GM12891 (cell line): Measurements from ENCODE around the gene RD3L.

Source experiments
- DNase-seq: peaks from one replicate; pipeline ENCODE4 v3.0.0; 2011; ENCODE audit warnings: low spot score; ENCODE audit not compliant: insufficient read length
- FAIRE-seq: peaks from 2 replicates; lab custom pipeline; 2011; peaks lifted over from hg19 to GRCh38; lab: Jason Lieb, UNC
- PAX5 ChIP-seq: IDR thresholded peaks from 2 replicates; pipeline ENCODE4 v1.6.1; 2011; ENCODE audit warnings: low read length, moderate library complexity, mild to moderate bottlenecking; ENCODE audit not compliant: insufficient read depth, severe bottlenecking
- POLR2A ChIP-seq: IDR thresholded peaks from 2 replicates; pipeline ENCODE4 v1.6.1; 2011; ENCODE audit warnings: low read depth, low read length, control low read depth
- POLR2AphosphoS5 ChIP-seq: IDR thresholded peaks from 2 replicates; pipeline ENCODE4 v1.6.1; 2011; ENCODE audit warnings: low read depth, low read length, control low read depth
- POU2F2 ChIP-seq: IDR thresholded peaks from 2 replicates; pipeline ENCODE4 v1.6.1; 2011; ENCODE audit warnings: low read depth, mild to moderate bottlenecking, control low read depth, low read length, moderate library complexity
- SPI1 ChIP-seq: IDR thresholded peaks from 2 replicates; pipeline ENCODE4 v1.6.1; 2011; ENCODE audit warnings: low read depth, low read length, control low read depth
- TAF1 ChIP-seq: IDR thresholded peaks from 2 replicates; pipeline ENCODE4 v1.6.1; 2011; ENCODE audit warnings: low read depth, low read length, control low read depth

RD3L gene

GRCh38 chr14:103910984-103911383 lies 31.3 kb downstream of the RD3L start:
- TF ChIP-seq PAX5 (no peak), SPI1 (no peak), POLR2A (no peak; the same call in 1 of the 2 replicates), POU2F2 (no peak), POLR2AphosphoS5 (no peak), TAF1 (no peak)
- DNase-seq (no peak), FAIRE-seq (no peak)

- TF ChIP-seq SPI1 (0 out of 2 replicates have a peak, but pooled peaks have one; percentile 54), POLR2AphosphoS5 (no peak), POU2F2 (no peak)
- peak; percentile 67 for DNase-seq
- FAIRE-seq, result peak; percentile 81
Measured at GRCh38 chr14:103910262-103910935, 31.9 kb downstream of the RD3L start.

- DNase-seq (no peak), FAIRE-seq (no peak)
- no peak for TF ChIP-seq POLR2A
- no peak for TF ChIP-seq PAX5
- TF ChIP-seq TAF1, result no peak
- TF ChIP-seq SPI1, result no peak; the same call in 1 of the 2 replicates
- no peak for TF ChIP-seq POLR2AphosphoS5
- TF ChIP-seq POU2F2, result no peak
Measured at GRCh38 chr14:103909531-103910261, 32.6 kb downstream of the RD3L start.

- TF ChIP-seq PAX5, result no peak
- no peak for DNase-seq
- FAIRE-seq, result no peak
Measured at GRCh38 chr14:103908580-103908979, 33.7 kb downstream of the RD3L start.

- no peak for DNase-seq
- TF ChIP-seq POLR2AphosphoS5 (no peak), POLR2A (no peak), POU2F2 (no peak), PAX5 (no peak), TAF1 (no peak), SPI1 (no peak)
Measured at GRCh38 chr14:103905842-103906456, 36.4 kb downstream of the RD3L start.

GRCh38 chr14:103904493-103905107 lies 37.7 kb downstream of the RD3L start:
- FAIRE-seq, result no peak
- no peak for DNase-seq
- TF ChIP-seq TAF1, result no peak

More at GRCh38 chr14:103905842-103906456, 36.4 kb downstream of the RD3L start:
- FAIRE-seq, result no peak

GRCh38 chr14:103899833-103900232 lies 42.5 kb downstream of the RD3L start:
- DNase-seq, result no peak
- no peak for FAIRE-seq
- no peak for TF ChIP-seq POLR2AphosphoS5
- TF ChIP-seq POLR2A, result no peak
- no peak for TF ChIP-seq POU2F2
- no peak for TF ChIP-seq PAX5
- TF ChIP-seq SPI1, result no peak
- no peak for TF ChIP-seq TAF1

- no peak for FAIRE-seq
Measured at GRCh38 chr14:103899316-103899715, 43.0 kb downstream of the RD3L start.

GRCh38 chr14:103898711-103899110 lies 43.6 kb downstream of the RD3L start:
- DNase-seq (no peak), FAIRE-seq (no peak)
- TF ChIP-seq POU2F2 (no peak), POLR2AphosphoS5 (no peak), SPI1 (no peak), PAX5 (no peak), TAF1 (no peak), POLR2A (no peak)

More at GRCh38 chr14:103899316-103899715, 43.0 kb downstream of the RD3L start:
- TF ChIP-seq POU2F2 (no peak), SPI1 (no peak), TAF1 (no peak), POLR2AphosphoS5 (no peak), POLR2A (no peak), PAX5 (no peak)
- DNase-seq, result no peak
